ENCODE data around the gene PLTP. TPM values are rescaled to one million over a fixed set of nuclear protein-coding genes. Genes with fewer than 3 reads are reported as not detected.

PLTP gene
- polyA plus RNA-seq, 1 donor from 2014 or later, result 7.0 TPM

DNA sequence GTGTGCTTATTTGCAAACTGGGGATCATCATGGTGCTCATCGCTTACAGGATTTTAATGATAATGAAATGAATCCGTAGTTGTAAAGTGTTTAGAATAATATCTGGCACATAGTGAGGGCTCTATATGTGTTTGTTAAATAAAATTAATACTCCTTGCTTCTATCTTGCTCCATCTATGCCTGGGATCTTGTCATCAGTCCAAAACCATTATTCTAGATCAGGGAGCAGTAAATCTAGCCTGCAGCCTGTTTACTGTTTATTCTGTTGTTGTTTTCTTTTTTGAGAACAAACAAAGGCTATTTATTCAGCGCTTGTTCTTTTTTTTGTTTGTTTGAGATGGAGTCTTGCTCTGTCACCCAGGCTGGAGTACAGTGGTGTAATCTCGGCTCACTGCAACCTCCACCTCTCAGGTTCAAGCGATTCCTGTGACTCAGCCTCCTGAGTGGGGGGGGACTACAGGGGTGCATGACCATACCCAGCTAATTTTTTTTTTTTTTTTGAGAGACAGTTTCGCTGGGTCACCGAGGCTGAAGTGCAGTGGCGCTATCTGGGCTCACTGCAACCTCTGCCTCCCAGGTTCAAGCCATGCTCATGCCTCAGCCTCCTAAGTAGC, 62.9 kb downstream of the PLTP start:
- no peak overlapping the region for H3K27ac ChIP-seq (ENCODE audit: low read length)
- no peaks in the 10 kb centered on the region for H3K9me2 ChIP-seq (ENCODE audit: insufficient read depth, low read length)
- H3K27me3 ChIP-seq (ENCODE audit: insufficient read depth, low read depth, low read length), result no peaks in the 10 kb centered on the region
- TF ChIP-seq, protein P1, sequence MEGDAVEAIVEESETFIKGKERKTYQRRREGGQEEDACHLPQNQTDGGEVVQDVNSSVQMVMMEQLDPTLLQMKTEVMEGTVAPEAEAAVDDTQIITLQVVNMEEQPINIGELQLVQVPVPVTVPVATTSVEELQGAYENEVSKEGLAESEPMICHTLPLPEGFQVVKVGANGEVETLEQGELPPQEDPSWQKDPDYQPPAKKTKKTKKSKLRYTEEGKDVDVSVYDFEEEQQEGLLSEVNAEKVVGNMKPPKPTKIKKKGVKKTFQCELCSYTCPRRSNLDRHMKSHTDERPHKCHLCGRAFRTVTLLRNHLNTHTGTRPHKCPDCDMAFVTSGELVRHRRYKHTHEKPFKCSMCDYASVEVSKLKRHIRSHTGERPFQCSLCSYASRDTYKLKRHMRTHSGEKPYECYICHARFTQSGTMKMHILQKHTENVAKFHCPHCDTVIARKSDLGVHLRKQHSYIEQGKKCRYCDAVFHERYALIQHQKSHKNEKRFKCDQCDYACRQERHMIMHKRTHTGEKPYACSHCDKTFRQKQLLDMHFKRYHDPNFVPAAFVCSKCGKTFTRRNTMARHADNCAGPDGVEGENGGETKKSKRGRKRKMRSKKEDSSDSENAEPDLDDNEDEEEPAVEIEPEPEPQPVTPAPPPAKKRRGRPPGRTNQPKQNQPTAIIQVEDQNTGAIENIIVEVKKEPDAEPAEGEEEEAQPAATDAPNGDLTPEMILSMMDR (IDR thresholded peaks at IDR 0.05; ENCODE audit: poor library complexity, severe bottlenecking), result no peak
- no peak for TF ChIP-seq MXI1 (conservative IDR thresholded peaks at IDR 0.05; ENCODE audit: poor library complexity, severe bottlenecking)
- H3F3A ChIP-seq (ENCODE audit: insufficient read depth, low read length, poor library complexity, severe bottlenecking), result no peaks in the 10 kb centered on the region
- no peak overlapping the region for H3K9ac ChIP-seq (ENCODE audit: low read length)
- H4K20me1 ChIP-seq (ENCODE audit: insufficient read depth), result no peaks in the 10 kb centered on the region
- no peaks in the 10 kb centered on the region for H3K79me2 ChIP-seq (replicated peaks; ENCODE audit: insufficient read depth, low read length)
- no peak overlapping the region for H2AFZ ChIP-seq (ENCODE audit: low read depth, low read length)
- no peaks in the 10 kb centered on the region for H3K9me3 ChIP-seq (ENCODE audit: low read length)
- H3K4me3 ChIP-seq (ENCODE audit: low read length), result no peak overlapping the region
- no peaks in the 10 kb centered on the region for H3K36me3 ChIP-seq (ENCODE audit: insufficient read depth, low read length)
- H3K4me2 ChIP-seq (ENCODE audit: low read length), result no peak overlapping the region

Other genes with a start within 250 kb of the PLTP start
- not detected in 2 replicates for gene WFDC11, start 241.9 kb downstream of the PLTP start, polyA plus RNA-seq
- gene WFDC13, start 210.1 kb downstream of the PLTP start, polyA plus RNA-seq, result not detected in 2 replicates
- not detected in 2 replicates for gene WFDC10B, start 207.1 kb downstream of the PLTP start, polyA plus RNA-seq
- not detected in 2 replicates for gene SPINT4, start 189.8 kb downstream of the PLTP start, polyA plus RNA-seq
- gene WFDC3, start 120.3 kb downstream of the PLTP start, polyA plus RNA-seq, result not detected in 2 replicates
- 35.9 and 43.8 TPM in 2 replicates for gene DNTTIP1, start 120.2 kb downstream of the PLTP start, polyA plus RNA-seq
- gene UBE2C, start 99.5 kb downstream of the PLTP start, polyA plus RNA-seq, result 2.5 and 4.9 TPM in 2 replicates
- 3.8 TPM in 1 of 2 replicates, not detected in the other for gene TNNC2, start 84.8 kb downstream of the PLTP start, polyA plus RNA-seq
- gene SNX21, start 78.4 kb downstream of the PLTP start, polyA plus RNA-seq, result 7.2 and 14.8 TPM in 2 replicates
- gene ACOT8, start 54.8 kb downstream of the PLTP start, polyA plus RNA-seq, result 60.9 and 68.7 TPM in 2 replicates
- gene ZSWIM3, start 54.5 kb downstream of the PLTP start, polyA plus RNA-seq, result 12.3 and 14.3 TPM in 2 replicates
- gene ZSWIM1, start 30.9 kb downstream of the PLTP start, polyA plus RNA-seq, result 3.3 and 5.5 TPM in 2 replicates
- gene SPATA25, start 24.5 kb downstream of the PLTP start, polyA plus RNA-seq, result 1.2 and 5.1 TPM in 2 replicates
- gene NEURL2, start 20.9 kb downstream of the PLTP start, polyA plus RNA-seq, result 5.0 and 6.3 TPM in 2 replicates
- 25.7 and 49.7 TPM in 2 replicates for gene CTSA, start 20.8 kb downstream of the PLTP start, polyA plus RNA-seq
- 21.5 and 28.3 TPM in 2 replicates for gene PCIF1, start 22.5 kb upstream of the PLTP start, polyA plus RNA-seq
- 12.8 and 18.9 TPM in 2 replicates for gene ZNF335, start 60.0 kb upstream of the PLTP start, polyA plus RNA-seq
- gene MMP9, start 96.8 kb upstream of the PLTP start, polyA plus RNA-seq, result not detected in 2 replicates
- 53.1 and 74.4 TPM in 2 replicates for gene SLC12A5, start 117.1 kb upstream of the PLTP start, polyA plus RNA-seq
- 23.0 and 29.9 TPM in 2 replicates for gene NCOA5, start 177.8 kb upstream of the PLTP start, polyA plus RNA-seq
- gene CD40, start 206.2 kb upstream of the PLTP start, polyA plus RNA-seq, result not detected in 2 replicates

Measured in neural cell (in vitro differentiated cells).